PC-9 (cell line): Measurements from ENCODE around the gene SIK2.

Experiments used
- CTCF ChIP-seq: fragments of 200-600 bp; sonication (generic); conservative IDR thresholded peaks from 2 replicates; pipeline ENCODE4 v1.6.1; 2017; ENCODE audit warnings: mixed run types, antibody characterized with exemption, mild to moderate bottlenecking, moderate library complexity
- EZH2 ChIP-seq: fragments of 200-600 bp; sonication (generic); IDR thresholded peaks from 2 replicates; pipeline ENCODE4 v1.8.0; 2017; ENCODE audit warnings: antibody characterized with exemption, low read depth

GRCh38 chr11:111570796-111571195 lies 31.5 kb upstream of the SIK2 start:
- TF ChIP-seq CTCF (no peak), EZH2 (no peak)
